ENCODE measurements around the gene SF3B2.

DNA sequence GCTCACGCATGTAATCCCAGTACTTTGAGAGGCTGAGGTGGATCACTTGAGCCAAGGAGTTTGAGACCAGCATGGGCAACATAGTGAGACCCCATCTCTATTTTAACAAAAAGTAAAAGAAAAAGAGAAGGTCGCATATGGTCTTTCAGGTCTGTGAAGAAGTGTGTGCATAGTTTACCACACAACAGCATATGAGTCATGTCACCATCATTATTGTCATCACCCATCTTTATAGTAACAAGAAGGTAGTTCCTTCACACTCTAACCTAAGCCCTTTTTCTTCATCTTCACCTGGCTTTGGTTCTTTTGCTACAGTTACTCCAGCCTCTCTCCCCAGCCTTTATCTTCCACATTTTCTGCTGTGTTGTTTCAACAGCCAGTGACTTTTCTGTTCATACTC is 57.1 kb downstream of the SF3B2 start:
- TF ChIP-seq, protein P1, sequence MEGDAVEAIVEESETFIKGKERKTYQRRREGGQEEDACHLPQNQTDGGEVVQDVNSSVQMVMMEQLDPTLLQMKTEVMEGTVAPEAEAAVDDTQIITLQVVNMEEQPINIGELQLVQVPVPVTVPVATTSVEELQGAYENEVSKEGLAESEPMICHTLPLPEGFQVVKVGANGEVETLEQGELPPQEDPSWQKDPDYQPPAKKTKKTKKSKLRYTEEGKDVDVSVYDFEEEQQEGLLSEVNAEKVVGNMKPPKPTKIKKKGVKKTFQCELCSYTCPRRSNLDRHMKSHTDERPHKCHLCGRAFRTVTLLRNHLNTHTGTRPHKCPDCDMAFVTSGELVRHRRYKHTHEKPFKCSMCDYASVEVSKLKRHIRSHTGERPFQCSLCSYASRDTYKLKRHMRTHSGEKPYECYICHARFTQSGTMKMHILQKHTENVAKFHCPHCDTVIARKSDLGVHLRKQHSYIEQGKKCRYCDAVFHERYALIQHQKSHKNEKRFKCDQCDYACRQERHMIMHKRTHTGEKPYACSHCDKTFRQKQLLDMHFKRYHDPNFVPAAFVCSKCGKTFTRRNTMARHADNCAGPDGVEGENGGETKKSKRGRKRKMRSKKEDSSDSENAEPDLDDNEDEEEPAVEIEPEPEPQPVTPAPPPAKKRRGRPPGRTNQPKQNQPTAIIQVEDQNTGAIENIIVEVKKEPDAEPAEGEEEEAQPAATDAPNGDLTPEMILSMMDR (IDR thresholded peaks at IDR 0.05; ENCODE audit: poor library complexity), result no peak
- TF ChIP-seq EZH2 (IDR thresholded peaks at IDR 0.05; ENCODE audit: borderline replicate concordance), result no peak
- no peak for TF ChIP-seq EZH2phosphoT487 (IDR thresholded peaks at IDR 0.05; ENCODE audit: low read depth, severe bottlenecking, unreplicated experiment)
